Gastrocnemius medialis (tissue), 4 donors: ENCODE results near the gene FAM124B.

Experiments used
- CTCF ChIP-seq, 5 experiments: fragments of 450-650 bp in 3 of 5; fragments of 200-600 bp in 2 of 5; sonication (generic) in 2 of 5; IDR thresholded peaks in 4 of 5; conservative IDR thresholded peaks in 1 of 5; 1 replicate in 4 of 5; 2 replicates in 1 of 5; pipeline ENCODE4 v1.5.1; 2016 to 2019; ENCODE audit warnings: antibody characterized with exemption in 5 of 5, mild to moderate bottlenecking in 3 of 5, moderate library complexity in 3 of 5
- POLR2A ChIP-seq, 2 donors: fragments of 450-650 bp; IDR thresholded peaks; one replicate each; pipeline ENCODE4 v1.6.1; 2017; ENCODE audit warnings: antibody characterized with exemption in 2 of 2, mild to moderate bottlenecking in 2 of 2, moderate library complexity in 2 of 2

- no peak for TF ChIP-seq CTCF (IDR thresholded peaks at IDR 0.05 in 4 of 5, conservative IDR thresholded peaks at IDR 0.05 in 1 of 5)
- TF ChIP-seq POLR2A (IDR thresholded peaks at IDR 0.05) = no peak
Measured at GRCh38 chr2:224432003-224432579, 30.2 kb upstream of the FAM124B start.
